Body of pancreas (tissue), 4 donors: Measurements from ENCODE around the gene ADGRA3.

Experiments used
- CTCF ChIP-seq, 7 experiments: fragments of 450-650 bp in 4 of 7; fragments of 200-600 bp in 3 of 7; sonication (generic) in 3 of 7; IDR thresholded peaks; one replicate each; pipeline ENCODE4 v1.5.1; 2016 to 2019; ENCODE audit warnings: antibody characterized with exemption in 7 of 7
- POLR2A ChIP-seq, 3 donors: fragments of 450-650 bp; IDR thresholded peaks; one replicate each; pipeline ENCODE4 v1.6.1; 2016; ENCODE audit warnings: antibody characterized with exemption in 3 of 3, mild to moderate bottlenecking in 2 of 3

- TF ChIP-seq CTCF (IDR thresholded peaks at IDR 0.05) = no peak
- TF ChIP-seq POLR2A (IDR thresholded peaks at IDR 0.05) = no peak
Observed at GRCh38 chr4:22501715-22502095, 14.2 kb downstream of the ADGRA3 start.
